Urothelium cell line (cell line): ENCODE measurements around the gene PYGM.

Experiments
- DNase-seq: peaks from one replicate; pipeline ENCODE4 v3.0.0; 2011; ENCODE audit warnings: low spot score, mixed read lengths
- FAIRE-seq: peaks from 2 replicates; lab custom pipeline; 2011; peaks lifted over from hg19 to GRCh38; lab: Jason Lieb, UNC

PYGM gene

DNA sequence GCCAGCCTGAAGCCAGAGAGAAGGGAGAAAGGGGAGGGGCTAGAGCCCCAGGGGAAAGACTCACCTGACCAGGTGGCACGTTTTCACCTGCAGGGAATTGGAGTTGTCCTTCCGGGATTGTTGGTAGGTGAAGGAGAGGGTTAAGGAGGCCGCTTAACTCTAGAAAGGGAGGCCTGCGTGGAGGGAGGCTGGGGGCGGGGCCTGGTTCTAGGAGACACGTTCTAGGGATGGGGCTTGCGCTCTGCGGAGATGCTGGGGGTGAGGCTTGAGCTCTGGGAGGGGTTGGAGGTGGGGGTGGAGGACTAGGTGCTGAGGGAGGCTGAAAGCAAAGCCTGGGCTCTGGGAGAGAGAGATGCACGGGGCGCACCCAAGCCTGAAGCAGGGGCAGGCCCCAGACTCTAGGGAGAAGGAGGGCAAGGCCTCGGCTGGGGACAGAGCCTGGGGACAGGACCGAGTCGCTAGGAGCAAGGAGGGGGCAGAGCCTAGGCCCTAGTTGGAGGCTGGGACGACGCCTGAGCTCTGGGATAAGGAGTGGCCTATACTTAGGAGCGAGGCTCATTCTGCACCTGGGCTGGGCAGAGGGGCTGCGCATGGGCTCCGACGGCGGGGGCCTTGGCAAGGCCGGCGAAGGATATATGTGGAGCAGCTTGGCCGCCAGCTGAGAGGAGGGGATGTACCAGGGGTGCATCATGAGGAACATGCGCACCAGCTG is 18.2 kb downstream of the PYGM start:
- DNase-seq = no peak

DNA sequence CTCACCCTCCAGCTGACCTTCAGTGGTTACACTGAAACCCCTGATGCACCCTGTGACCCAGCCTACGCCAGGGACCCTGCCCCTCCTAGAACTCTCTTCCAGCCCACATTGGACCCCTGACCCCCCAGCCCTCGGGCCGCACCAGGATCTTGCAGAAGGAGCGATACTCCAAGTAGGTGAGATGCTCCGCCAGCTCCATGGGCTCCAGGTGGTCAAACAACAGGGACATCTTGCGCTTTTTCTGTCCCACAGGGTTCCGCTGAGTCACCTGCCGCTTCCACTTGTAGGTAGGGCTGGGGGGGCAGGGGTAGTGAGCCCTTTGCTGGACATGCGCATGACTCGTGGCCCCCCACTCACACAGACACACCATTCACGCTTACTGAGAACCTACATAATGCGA is 19.9 kb downstream of the PYGM start:
- FAIRE-seq = no peak

More for the DNA sequence above, 18.2 kb downstream of the PYGM start:
- FAIRE-seq = no peak

DNA sequence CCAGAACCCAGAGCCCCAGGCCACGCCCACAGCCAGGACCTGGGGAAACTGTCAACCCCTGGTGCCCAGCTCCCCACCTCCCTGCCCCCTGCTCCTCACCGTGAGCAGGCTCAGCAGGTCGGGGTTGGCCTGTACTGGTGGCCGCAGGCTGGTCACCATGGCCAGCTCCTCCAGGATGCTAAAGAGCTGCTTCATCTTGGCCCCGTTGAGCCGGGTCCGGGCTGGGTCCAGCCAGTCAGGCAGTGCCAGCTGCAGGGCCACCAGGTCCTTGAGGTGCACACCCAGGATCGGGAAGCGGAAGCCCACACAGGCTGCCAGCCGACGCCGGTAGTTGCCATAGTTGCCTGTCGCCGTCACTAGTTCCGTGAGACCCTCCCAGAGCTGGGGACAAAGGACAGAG is 23.1 kb downstream of the PYGM start:
- no peak for DNase-seq
- FAIRE-seq = no peak

More for the DNA sequence above, 19.9 kb downstream of the PYGM start:
- DNase-seq = no peak

DNA sequence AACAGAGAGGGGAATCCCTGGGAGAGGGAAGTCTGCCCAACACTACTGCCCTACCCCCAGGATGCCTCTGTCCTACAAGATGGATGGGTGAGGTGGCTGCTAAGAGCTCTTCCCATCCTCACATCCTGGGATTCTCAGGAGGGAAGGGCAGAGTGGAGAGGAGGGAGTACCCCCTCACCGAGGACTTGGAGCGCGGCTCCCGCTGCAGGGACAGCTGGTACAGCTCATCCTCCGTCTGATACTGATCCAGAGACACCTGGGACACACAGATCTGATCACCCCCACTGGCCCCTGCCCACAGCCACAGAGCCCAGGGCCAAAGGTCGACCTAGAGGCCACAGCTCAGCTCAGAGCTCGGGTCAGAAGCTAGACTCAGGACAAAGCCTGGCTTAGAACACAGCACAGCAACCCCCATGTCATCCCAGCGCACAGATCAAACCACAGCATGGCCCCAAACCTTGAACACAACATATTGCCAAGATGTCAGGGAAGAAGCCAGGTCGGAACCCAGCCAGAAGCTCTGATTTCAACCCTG is 24.0 kb downstream of the PYGM start:
- DNase-seq (no peak), FAIRE-seq (no peak)

DNA sequence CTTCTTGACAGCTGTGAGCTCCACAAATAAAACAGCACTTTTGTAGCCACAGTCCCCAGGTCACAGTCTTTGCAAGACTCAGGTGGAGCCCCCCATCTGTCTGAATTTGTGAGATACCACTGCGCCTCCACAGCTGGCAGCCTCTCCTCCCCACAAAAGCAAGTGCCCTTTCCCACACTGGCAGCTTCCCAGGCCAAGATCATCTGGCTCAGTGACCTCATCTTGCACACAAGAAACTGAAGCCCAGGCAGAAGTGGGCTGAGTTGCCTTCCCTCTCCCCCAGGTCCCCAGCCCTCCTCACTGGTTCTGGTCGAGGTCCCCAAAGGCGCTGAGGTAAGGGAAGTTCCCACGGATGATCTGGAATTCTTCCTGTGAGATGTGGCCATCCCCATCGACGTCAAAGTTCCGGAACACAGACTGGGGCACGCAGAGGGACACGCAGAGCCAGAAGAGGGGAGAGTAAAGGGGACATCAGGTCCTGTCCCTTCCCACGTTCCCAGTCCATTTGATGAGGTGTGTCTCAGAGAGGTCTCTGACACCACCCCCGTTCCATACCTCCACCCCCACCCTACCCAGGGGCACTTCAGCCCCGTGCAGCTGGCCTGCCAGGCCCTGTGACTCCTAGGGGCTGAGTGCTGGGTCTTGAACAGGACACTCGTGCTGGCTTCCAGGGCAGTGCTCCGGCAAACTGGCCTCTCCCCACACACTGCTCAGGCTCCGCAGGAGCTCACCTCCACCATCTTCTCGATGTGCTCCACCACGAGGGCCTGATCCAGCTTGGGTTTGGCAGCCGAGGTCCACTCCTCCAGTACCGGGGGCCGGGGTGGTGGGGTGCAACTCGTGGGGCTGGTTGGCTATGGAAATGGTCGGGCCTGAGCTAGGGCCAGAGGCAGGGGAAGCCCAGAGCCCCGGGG is 24.7 kb downstream of the PYGM start:
- DNase-seq (no peak), FAIRE-seq (no peak)

DNA sequence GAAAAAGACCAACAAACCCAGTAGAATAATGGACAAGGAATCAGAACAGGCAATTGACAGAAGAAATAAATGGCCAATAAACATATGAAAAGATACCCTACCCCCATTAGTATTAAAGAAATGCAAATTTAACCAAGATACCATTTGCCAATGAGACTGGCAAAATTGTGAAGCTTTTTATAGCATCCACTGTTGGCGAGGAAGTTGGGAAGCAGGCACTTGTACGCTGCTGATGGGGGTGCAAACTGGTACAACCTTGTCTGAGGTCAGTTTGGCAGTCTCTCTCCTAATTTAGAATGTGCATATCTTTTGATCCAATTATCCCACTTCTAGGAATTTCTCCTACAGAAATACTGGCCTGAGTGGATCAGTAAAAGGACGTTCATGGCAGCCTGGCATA is 28.2 kb downstream of the PYGM start:
- FAIRE-seq (no peak), DNase-seq (no peak)

DNA sequence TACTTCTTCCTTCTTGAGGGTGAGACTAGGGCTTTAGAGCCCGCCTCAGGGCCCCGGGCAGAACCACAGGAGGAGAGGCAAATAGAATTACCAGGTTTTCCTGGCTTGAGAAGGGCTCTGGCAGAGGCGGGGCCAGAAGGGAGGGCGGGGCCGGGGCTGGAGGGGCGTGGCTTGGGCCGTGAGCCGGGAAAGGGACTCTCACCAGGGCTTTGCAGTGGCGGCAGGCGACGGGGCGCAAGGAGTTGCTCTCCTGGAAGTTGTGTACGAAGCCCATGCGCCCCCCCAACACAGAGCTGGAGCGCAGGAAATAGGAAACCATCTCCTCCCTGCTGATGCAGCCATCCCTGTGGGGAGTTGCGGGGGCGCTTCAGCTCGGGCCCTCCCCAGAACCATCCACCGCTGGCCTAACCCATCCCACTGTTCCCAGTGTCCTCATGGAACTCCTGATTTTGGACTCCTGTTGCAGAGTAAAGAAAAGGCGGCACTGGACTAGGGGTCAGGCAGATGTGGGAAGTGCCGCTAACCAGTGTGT is 29.9 kb downstream of the PYGM start:
- no peak for DNase-seq
- no peak for FAIRE-seq

DNA sequence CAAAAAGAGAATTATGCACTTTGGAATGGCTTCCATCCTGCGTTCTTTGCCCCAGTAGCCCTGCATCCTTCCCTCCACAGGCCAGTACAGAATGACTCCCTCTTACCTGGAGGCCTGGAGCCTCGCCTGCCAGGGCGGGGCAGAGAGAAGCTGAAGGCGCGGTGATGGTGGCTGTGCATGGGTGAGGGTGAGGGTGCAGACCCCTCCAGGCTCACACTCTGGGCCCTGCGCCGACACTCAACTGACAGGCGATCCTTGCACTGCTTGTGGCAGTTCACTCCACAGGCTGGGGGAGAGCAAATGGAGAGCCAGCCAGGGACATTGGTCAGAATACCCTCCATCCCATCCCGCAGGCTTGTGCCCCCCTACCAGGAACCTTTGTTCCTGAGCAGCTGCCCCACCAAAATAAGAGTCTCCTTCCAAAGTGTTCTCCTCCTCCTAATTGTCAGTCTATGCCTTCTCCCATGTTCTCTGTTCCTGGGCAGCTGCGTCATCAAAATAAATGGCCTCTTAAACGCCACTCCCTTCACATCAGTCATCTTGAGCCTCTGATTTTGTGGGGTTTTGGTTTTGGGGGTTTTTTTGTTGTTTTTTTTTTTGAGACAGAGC is 30.9 kb downstream of the PYGM start:
- no peak for FAIRE-seq
- DNase-seq = no peak

DNA sequence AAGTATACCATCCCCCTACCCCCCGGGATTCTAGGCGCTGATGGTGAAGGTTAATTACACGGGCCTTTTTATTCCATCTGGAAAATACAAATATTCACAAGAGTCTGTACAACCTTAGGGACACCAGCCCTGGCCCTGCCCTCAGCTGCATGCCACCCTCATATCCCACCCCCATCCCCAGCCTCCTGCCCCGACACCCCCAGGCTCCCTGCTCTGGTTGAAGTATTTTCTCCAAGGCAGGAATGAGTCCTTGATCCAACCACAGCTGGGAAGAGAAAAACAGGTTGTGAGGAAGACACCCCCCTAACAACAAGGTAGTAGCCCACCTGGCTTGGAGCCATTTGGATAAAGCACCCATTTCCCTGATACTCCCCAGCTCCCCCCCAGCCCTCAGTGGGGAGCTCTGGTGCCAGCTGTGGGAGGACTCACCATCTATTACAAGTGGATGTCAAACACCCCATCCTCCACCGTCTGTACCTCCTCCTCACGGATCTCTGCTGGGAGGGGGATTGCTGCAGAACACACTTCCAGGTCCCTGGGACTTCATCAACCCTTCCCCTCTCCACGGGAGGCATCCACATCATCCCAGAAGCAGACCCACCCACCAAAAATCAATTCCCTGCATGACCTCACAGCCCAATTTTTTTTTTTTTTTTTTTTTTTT is 32.8 kb downstream of the PYGM start:
- DNase-seq (no peak), FAIRE-seq (no peak)

DNA sequence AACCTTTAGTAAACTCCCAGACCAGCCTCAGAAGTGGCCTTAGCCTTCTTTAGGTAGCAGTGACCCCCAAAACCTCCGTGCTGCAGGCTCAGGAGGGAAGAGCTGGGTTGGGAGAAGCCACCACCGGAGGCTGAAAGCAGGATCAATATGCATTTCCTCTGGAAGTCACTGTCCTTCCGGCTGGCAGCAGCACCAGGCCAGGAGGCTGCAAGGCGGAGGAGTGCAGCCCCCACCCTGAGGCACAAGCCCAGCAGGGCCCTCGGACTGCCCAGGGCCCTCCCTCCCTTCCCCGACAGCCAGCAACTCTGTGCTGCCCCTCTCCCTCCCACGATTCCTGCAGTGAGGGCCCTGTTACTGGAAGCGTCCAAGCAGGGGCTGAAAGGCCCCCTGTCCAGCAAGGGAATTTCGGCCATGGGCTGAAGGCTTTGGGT is 33.5 kb downstream of the PYGM start:
- FAIRE-seq = no peak

DNA sequence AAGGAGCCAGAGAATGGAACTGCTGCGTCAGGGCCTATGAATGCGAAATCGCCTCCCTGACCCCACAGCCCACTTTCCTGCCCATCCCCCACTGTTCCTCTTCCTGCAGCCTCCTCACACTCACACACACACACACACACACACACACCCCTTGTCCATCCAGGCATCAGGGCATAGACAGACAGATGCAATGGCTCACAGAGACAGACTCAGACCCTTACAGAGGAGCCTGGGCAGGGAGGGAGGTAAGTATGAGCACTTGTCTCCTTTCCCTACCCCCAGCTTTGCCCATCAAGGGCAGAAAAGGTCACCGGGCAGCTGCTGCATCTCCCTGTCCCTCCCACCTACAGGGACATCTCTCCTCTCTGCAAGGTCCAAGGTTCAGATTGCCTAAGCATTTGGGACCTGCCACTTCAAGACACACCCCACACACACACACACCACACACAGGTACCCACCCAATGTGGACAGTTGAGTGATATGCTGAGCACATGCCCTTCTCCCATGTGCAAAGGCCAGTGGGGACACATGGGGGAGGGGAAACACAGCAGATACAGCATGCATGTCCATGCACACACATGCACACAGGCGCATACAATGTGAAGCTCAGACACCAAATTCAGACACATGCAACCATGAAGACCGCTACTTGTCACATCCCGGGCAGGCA is 34.8 kb downstream of the PYGM start:
- FAIRE-seq (peak; percentile 85), DNase-seq (no peak)

More for the DNA sequence above, 33.5 kb downstream of the PYGM start:
- no peak for DNase-seq

DNA sequence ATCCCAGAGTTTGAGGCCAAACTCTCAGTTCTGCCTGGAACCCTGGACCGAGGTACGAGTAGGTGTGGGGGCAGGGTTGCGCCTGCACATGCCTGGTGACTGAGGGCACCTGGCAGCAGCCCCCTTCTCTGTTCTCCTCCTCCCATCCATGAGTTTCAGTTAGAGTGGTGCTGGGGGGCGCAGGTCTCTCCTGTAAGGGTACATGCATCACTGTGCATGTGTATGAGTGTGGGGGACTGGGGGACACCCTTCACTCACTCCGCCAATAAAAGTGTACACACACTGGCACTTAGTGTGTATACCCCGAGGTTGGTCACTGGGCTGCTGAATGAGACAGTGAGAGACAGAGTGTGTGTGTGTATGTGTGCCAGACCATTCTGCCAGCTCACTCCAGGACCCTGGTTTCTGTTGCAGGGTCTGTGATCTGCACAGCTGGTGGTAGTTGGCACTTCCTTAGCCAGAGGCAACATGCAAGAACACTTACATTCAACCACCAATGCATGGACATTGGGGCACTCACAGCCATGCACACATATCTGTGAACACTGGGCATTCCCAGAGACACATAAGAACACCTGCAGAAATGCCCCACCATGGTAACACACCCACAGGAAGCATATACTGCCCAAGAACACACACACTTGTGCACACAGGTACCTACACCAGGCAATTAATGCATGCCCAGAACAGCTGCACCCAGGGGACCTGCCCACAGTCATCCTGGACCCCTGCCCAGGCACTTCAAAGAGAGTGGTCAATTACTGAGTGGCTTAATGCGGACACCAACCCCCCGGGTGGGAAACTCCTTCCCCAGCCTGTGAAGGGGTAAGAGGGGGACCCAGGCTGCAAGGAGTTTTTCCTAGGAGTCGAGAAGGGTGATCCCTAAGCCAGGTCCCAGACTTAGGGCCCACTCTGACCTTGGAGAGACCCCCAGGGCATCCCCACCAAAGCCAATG is 35.6 kb downstream of the PYGM start:
- DNase-seq (no peak), FAIRE-seq (no peak)

DNA sequence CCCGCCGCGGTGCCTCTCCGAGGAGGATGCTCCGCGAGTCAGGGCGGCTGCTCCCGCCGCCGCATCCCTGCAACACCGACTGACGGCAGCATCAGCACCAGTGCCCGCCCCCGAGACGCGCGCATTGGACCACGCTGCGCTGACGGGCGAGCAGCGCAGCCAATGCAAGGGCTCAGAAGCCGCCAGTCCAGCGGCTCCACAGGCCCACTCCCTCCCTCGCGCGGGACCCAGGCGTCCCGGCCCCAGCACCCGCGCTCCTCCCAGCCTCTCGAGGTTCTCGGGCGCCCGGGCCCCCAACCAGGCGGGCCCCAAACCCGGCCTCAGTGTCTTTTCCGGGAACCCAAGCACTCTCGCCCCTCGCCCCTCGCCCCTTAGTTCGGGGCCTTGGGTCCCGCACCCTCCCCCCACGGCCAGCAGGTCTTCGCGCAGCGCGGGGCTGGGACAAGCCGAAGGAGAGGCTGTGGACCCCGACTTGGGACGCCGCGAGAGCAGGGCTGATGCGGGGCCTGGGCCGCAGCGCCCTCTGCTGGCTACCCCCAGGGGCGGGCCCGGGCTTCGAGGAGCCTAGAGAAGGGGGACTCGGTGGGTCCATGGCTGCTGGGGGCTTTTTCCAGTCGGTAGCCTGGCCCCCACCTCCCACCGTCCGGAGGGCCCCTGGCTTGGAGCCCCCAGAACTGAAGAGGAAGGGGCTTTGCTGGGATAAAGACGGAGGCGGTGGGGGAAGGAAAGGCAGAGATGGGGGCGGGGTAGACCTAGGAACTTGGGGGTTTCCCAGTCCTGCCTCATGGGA is 36.5 kb downstream of the PYGM start, which contains the start of gene NRXN2:
TSS of gene NRXN2 (minus strand) at position 81 of the 790 bp plus-strand sequence. CDS start 9,498 bp downstream, outside the sequence.
- FAIRE-seq = no peak

DNA sequence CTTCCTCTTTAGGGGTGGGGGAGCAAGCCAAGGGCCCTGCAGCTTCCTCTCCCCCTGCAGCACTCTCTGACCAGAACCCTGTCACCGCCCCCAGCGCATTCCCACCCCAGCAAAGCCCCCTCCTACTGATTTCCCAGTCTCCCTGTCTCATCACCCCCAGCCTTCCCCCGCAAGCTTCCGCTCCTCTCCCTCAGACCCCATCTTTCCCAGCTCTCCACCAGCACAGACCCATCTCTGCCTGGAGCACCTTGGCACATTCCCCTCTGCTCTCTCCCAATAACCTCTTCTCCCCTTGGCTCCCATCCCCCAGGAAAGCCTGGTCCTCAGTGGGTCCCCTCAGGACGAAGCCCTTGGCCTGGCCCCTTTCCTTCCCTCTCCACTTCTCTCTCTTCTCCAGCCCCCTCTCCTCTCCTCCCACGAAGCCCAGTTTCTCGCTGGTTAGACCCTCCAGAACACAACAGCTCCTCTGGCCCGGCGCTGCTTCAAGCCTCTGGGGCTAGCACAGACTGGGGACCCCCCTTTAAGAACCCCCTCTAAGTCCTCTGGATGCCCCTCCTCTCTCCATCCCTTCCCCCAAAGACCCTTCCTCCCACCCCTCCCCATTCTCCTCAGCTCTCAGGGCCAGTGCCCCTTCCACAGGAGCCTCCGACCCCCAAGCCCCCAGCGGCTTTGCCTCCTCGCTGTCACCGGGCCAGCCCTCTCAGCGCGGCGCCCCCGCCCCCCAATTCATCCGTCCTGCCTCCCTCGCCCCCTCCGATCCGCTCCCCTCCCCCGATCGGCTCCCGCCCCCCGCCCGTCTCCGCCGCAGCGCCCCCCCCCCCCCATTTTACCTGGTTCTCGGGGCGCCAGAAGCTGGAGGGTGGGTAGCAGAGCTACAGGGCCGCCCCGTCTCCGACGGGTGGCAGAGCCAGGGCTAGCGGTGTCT is 37.4 kb downstream of the PYGM start:
- FAIRE-seq (no peak), DNase-seq (no peak)

More for the DNA sequence above, 36.5 kb downstream of the PYGM start, which contains the start of gene NRXN2:
- DNase-seq = peak; percentile 97

DNA sequence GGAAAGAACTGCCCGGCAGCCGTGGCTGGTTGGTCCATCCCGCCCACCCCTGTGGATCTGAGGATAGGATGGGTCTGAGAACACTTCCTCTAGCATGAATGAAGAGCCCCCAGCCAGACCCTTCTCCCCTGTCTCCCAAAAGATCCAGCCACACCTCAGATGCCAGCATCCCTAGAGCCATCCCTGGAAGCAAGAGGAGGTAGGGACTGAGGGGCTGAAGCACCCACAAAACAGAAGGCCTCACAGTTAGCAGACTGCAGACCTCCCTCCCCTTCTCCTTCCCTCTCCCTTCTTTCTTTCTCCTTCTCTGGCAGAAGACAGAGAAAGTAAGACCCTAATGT is 38.4 kb downstream of the PYGM start:
- DNase-seq (no peak), FAIRE-seq (no peak)

DNA sequence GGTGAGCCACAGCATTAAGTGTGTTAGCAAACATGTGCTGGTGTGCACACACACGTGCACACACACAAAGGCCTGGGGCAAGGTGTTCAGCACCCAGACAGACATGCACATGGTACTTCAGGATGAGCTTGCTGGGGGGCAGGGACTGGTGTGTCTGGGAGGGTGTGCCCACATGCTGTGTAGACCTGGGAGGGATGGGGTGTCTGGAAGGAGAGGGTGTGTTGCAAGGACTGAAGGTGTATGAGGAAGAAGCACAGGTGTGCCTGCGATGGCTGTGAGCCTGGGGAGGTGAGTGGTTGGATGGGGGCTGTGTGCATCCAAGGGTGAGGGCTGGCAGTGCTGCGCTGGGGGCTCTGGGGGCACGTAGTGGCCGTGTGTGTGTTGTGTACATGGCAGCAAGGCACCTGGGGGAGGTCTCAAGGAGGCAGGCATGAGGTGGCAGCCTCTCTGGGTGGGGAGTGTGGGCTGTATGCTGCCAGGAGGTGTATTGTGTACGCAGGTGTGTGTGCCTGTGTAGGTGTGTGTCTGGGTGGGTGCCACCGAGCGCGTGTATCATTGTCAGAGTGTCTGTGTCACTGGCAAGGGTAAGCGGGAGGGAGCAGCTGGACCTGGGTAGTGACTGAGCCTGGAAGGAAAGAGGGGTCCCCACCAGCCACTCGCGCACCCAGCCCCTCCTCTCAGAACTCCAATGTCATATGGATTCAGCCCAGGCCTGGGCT is 39.0 kb downstream of the PYGM start:
- DNase-seq = no peak
- no peak for FAIRE-seq
